Smooth muscle cell (in vitro differentiated cells): ENCODE data around the gene CSNK2B. TPM values are rescaled to one million over a fixed set of nuclear protein-coding genes. Genes with fewer than 3 reads are reported as not detected.
A peak's percentile ranks its signal among the peaks of the same experiment; 100 is the strongest.

Experiments used
- DNase-seq: peaks from one replicate; lab custom pipeline; 2025; ENCODE audit not compliant: unreplicated experiment; lab: John Stamatoyannopoulos, UW
- H2AFZ ChIP-seq: fragments of 200-600 bp; sonication (generic); 2 replicates; pipeline ENCODE4 v1.6.0; 2016; ENCODE audit warnings: antibody characterized with exemption, low read depth, mild to moderate bottlenecking
- H3F3A ChIP-seq: fragments of 200-600 bp; sonication (generic); 2 replicates; pipeline ENCODE4 v1.6.0; 2017; ENCODE audit warnings: antibody characterized with exemption, low read depth
- H3K27ac ChIP-seq: fragments of 200-600 bp; sonication (generic); 2 replicates; pipeline ENCODE4 v1.5.1; 2016; ENCODE audit warnings: low read depth, mild to moderate bottlenecking
- H3K27me3 ChIP-seq: fragments of 200-600 bp; sonication (generic); 2 replicates; pipeline ENCODE4 v1.6.1; 2016; ENCODE audit warnings: low read depth, mild to moderate bottlenecking
- H3K36me3 ChIP-seq: fragments of 200-600 bp; sonication (generic); 2 replicates; pipeline ENCODE4 v1.5.1; 2016; ENCODE audit warnings: low read depth
- H3K4me1 ChIP-seq: fragments of 200-600 bp; sonication (generic); 2 replicates; pipeline ENCODE4 v1.5.1; 2016; ENCODE audit warnings: low read depth
- H3K4me2 ChIP-seq: fragments of 200-600 bp; sonication (generic); 2 replicates; pipeline ENCODE4 v1.6.0; 2016; ENCODE audit warnings: mild to moderate bottlenecking
- H3K4me3 ChIP-seq: fragments of 200-600 bp; sonication (generic); 2 replicates; pipeline ENCODE4 v1.5.1; 2016; ENCODE audit warnings: mild to moderate bottlenecking
- H3K79me2 ChIP-seq: fragments of 200-600 bp; sonication (generic); 2 replicates; pipeline ENCODE4 v1.6.0; 2016; ENCODE audit warnings: low read depth, mild to moderate bottlenecking
- H3K9ac ChIP-seq: fragments of 200-600 bp; sonication (generic); 2 replicates; pipeline ENCODE4 v1.6.0; 2016; ENCODE audit warnings: low read depth
- H3K9me3 ChIP-seq: fragments of 200-600 bp; sonication (generic); replicated peaks from 2 replicates; pipeline ENCODE4 v1.5.1; 2016; ENCODE audit warnings: low read depth
- H4K20me1 ChIP-seq: fragments of 200-600 bp; sonication (generic); 2 replicates; pipeline ENCODE4 v1.6.0; 2016; ENCODE audit warnings: low read depth
- WGBS: methylation state at CpG from one replicate; pipeline ENCODE4 v1.1.7; 2016; ENCODE audit warnings: low lambda C conversion rate; 5-methylcytosine and 5-hydroxymethylcytosine counted together
- polyA plus RNA-seq: library from polyadenylated mRNA; unstranded; fragments of >200 nt; fragmentation: Nextera tagmentation; extraction: Ambion mirVana; gene quantifications from 2 replicates; pipeline ENCODE4 v1.2.1, GENCODE V29; 2016
- total RNA-seq: library from RNA; depleted of rRNA; stranded (reverse); fragments of >200 nt; gene quantifications from 2 replicates; pipeline ENCODE4 v1.2.3, GENCODE V29; 2014
- TF ChIP-seq, protein P1 (sequence below): fragments of 200-600 bp; sonication (generic); IDR thresholded peaks from 2 replicates; pipeline ENCODE4 v1.5.1; 2017; ENCODE audit warnings: borderline replicate concordance, mild to moderate bottlenecking, antibody characterized with exemption; ENCODE audit not compliant: insufficient read depth, poor library complexity, severe bottlenecking

Gene CSNK2B
- total RNA-seq (228 and 313 TPM in 2 replicates), polyA plus RNA-seq (195 and 226 TPM in 2 replicates)

DNA sequence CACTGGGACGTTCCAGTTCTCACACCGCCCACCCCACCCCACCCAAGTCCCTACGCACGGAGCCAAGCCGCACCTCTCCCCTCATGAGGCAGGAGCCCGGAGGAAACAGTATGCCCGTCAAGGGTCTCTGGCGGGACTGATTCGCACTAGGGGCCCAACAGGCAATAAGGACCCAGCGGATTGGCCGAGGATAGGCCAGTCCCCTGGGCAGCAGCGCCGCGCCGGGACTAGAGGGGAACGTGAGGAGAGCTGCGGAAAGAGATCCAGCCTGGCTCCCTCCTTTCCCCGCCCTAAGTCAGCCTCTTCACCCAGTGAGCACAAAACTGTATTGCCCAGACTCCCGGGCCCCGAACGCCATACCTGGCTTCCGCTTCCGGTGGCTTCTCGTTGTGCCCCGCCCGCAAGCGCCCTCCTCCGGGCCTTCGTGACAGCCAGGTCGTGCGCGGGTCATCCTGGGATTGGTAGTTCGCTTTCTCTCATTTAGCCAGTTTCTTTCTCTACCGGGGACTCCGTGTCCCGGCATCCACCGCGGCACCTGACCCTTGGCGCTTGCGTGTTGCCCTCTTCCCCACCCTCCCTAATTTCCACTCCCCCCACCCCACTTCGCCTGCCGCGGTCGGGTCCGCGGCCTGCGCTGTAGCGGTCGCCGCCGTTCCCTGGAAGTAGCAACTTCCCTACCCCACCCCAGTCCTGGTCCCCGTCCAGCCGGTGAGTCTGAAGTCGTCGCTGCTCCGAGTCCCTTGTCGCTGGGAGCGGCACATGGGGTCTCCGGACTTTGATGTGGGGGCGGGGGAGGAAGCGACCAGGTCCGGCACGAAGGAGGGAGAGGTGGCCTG lies at the start of gene CSNK2B:
Gene CSNK2B, plus strand, starts transcription at position 580 of the 836 bp plus-strand sequence. CDS start 752 bp downstream, outside the sequence.
- peak within 1 kb of the TSS; percentile 89 for H3K27ac ChIP-seq
- WGBS, result under 1% methylated on average over 48 of the region's 63 CpGs
- H3K79me2 ChIP-seq, result peaks cover 40% of the 10 kb centered on the region
- H3K4me3 ChIP-seq, result peak within 1 kb of the TSS; percentile 99
- no peaks in the 10 kb centered on the region for H3K36me3 ChIP-seq
- peak; percentile 88 for DNase-seq
- peaks cover 17% of the 10 kb centered on the region for H3K4me1 ChIP-seq
- H3K27me3 ChIP-seq, result no peaks in the 10 kb centered on the region
- TF ChIP-seq, protein P1, sequence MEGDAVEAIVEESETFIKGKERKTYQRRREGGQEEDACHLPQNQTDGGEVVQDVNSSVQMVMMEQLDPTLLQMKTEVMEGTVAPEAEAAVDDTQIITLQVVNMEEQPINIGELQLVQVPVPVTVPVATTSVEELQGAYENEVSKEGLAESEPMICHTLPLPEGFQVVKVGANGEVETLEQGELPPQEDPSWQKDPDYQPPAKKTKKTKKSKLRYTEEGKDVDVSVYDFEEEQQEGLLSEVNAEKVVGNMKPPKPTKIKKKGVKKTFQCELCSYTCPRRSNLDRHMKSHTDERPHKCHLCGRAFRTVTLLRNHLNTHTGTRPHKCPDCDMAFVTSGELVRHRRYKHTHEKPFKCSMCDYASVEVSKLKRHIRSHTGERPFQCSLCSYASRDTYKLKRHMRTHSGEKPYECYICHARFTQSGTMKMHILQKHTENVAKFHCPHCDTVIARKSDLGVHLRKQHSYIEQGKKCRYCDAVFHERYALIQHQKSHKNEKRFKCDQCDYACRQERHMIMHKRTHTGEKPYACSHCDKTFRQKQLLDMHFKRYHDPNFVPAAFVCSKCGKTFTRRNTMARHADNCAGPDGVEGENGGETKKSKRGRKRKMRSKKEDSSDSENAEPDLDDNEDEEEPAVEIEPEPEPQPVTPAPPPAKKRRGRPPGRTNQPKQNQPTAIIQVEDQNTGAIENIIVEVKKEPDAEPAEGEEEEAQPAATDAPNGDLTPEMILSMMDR, result no peak
- H3F3A ChIP-seq, result peaks cover 12% of the 10 kb centered on the region
- peak within 1 kb of the TSS; percentile 57 for H2AFZ ChIP-seq
- H3K4me2 ChIP-seq, result peak within 1 kb of the TSS; percentile 93
- H3K9ac ChIP-seq, result peak within 1 kb of the TSS; percentile 96
- H4K20me1 ChIP-seq, result peaks cover 3% of the 10 kb centered on the region
- no peaks in the 10 kb centered on the region for H3K9me3 ChIP-seq

DNA sequence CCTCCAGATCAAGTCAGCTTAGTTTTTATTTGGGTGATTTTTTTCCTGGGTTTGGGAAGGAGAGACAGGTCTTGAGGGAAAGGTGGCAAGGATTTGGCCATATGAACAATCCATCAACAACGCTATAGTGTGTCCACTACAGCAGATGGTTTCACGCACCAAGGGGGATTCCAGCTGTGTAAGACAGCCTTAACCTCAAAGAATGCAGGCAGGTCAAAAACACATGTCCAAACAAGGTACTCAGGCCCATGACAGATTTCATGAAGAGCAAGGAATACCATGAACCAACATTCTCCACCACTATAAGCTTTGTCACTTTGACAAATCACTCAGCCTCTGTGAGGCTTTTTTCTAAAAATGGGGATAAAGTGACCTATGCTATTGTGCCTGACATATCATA lies 48.9 kb upstream of the CSNK2B start:
- H3K9ac ChIP-seq, result no peak overlapping the region
- no peaks in the 10 kb centered on the region for H3K27me3 ChIP-seq
- no peak overlapping the region for H3K4me2 ChIP-seq
- H3K27ac ChIP-seq, result no peak overlapping the region
- H3K36me3 ChIP-seq, result no peaks in the 10 kb centered on the region
- peaks cover 7% of the 10 kb centered on the region for H3F3A ChIP-seq
- TF ChIP-seq, protein P1, result no peak
- no peaks in the 10 kb centered on the region for H3K9me3 ChIP-seq
- H3K4me3 ChIP-seq, result no peak overlapping the region
- H3K4me1 ChIP-seq, result peaks cover 5% of the 10 kb centered on the region
- WGBS, result 78% methylated on average over 2 of the region's 2 CpGs
- peaks cover 14% of the 10 kb centered on the region for H3K79me2 ChIP-seq
- H4K20me1 ChIP-seq, result peaks cover 9% of the 10 kb centered on the region
- no peak for DNase-seq
- no peak overlapping the region for H2AFZ ChIP-seq

DNA sequence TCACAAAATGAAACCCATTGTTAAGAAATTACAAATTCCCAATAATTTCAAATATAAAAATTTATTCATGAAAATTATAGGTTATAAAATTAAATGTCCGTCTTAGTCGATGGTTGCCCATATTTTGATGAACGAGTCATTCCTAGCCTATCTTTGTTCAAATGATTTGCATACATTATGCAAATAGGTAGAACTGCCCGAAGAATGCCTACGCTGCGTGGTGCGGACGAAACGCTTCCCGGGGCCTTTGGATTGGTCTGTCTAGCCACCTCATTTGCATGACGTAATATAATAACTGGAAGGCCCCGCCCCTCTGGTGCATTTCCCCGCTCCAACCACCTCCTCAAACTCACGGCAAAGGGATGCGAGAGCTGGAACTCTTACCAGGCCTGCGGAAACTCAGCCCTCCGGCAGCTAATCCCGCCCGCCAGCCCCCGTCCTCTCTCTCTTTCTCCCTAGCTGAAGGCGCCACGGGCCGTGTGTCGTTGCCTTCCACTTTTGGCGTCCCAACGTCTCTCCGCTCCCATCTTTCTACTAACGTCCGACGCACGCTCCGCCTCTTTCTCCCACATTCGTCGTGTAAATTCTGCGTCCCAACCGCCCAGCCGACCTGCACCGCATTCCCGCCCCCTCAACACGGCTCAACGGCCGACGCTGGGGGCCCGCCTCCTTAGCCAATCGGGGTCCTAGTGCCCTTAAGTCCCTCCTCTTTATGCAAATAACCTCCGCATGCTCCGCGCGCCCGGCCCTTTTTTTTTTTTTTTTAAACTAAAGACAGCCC lies 45.9 kb upstream of the CSNK2B start:
- H3K36me3 ChIP-seq, result peaks cover 9% of the 10 kb centered on the region
- H3K4me1 ChIP-seq, result peaks cover 13% of the 10 kb centered on the region
- peak overlapping the region; percentile 93 for H3K9ac ChIP-seq
- under 1% methylated on average over 44 of the region's 50 CpGs for WGBS
- peaks cover 43% of the 10 kb centered on the region for H3K79me2 ChIP-seq
- H3K9me3 ChIP-seq, result no peaks in the 10 kb centered on the region
- H2AFZ ChIP-seq, result peak overlapping the region; percentile 47
- DNase-seq, result peak; percentile 97
- TF ChIP-seq, protein P1, result no peak
- peak overlapping the region; percentile 85 for H3K4me3 ChIP-seq
- peak overlapping the region; percentile 98 for H3K27ac ChIP-seq
- peak overlapping the region; percentile 85 for H3K4me2 ChIP-seq
- peaks cover 39% of the 10 kb centered on the region for H4K20me1 ChIP-seq
- H3K27me3 ChIP-seq, result no peaks in the 10 kb centered on the region
- peaks cover 11% of the 10 kb centered on the region for H3F3A ChIP-seq
